DMS 273 (cell line): Measurements from ENCODE around the gene FCGR3B.
"Not testable (repeated sequence)": the region's sequence is repeated elsewhere in the genome, so short reads cannot be mapped to it uniquely, and the experiment has no call there.

Experiments used
- DNase-seq: peaks from one replicate; lab custom pipeline; 2025; ENCODE audit not compliant: unreplicated experiment; lab: John Stamatoyannopoulos, UW

The FCGR3B gene

GRCh38 chr1:161639203-161639602 lies 8.2 kb upstream of the FCGR3B start:
- not testable (repeated sequence) for DNase-seq

- DNase-seq, result not testable (repeated sequence)
These were observed 7.4 kb upstream of the FCGR3B start for GRCh38 chr1:161638251-161638993.

- DNase-seq, result not testable (repeated sequence)
These were observed 6.0 kb upstream of the FCGR3B start for GRCh38 chr1:161636976-161637375.

GRCh38 chr1:161636189-161636782 lies 5.3 kb upstream of the FCGR3B start:
- not testable (repeated sequence) for DNase-seq

GRCh38 chr1:161634993-161635392 lies 4.0 kb upstream of the FCGR3B start:
- DNase-seq, result not testable (repeated sequence)

- DNase-seq, result not testable (repeated sequence)
These were observed 741 bp downstream of the FCGR3B start for GRCh38 chr1:161630128-161630742.

GRCh38 chr1:161626445-161627146 lies 4.4 kb downstream of the FCGR3B start:
- not testable (repeated sequence) for DNase-seq

- DNase-seq, result not testable (repeated sequence)
These were observed 6.4 kb downstream of the FCGR3B start for GRCh38 chr1:161624605-161625004.

- not testable (repeated sequence) for DNase-seq
These were observed 7.5 kb downstream of the FCGR3B start for GRCh38 chr1:161623401-161624051.

- DNase-seq, result peak; percentile 8
These were observed 8.9 kb downstream of the FCGR3B start for GRCh38 chr1:161622054-161622453.

GRCh38 chr1:161621181-161622000 lies 9.6 kb downstream of the FCGR3B start:
- DNase-seq, result peak; percentile 94

GRCh38 chr1:161620399-161620798 lies 10.6 kb downstream of the FCGR3B start:
- not testable (repeated sequence) for DNase-seq

- DNase-seq, result not testable (repeated sequence)
These were observed 12.5 kb downstream of the FCGR3B start for GRCh38 chr1:161618517-161618916.

GRCh38 chr1:161616417-161616816 lies 14.6 kb downstream of the FCGR3B start:
- not testable (repeated sequence) for DNase-seq

GRCh38 chr1:161613142-161613514 lies 17.8 kb downstream of the FCGR3B start:
- peak; percentile 20 for DNase-seq

GRCh38 chr1:161612322-161613141 lies 18.4 kb downstream of the FCGR3B start:
- peak; percentile 100 for DNase-seq

- DNase-seq, result peak; percentile 87
These were observed 19.1 kb downstream of the FCGR3B start for GRCh38 chr1:161611866-161612321.

- not testable (repeated sequence) for DNase-seq
These were observed 20.8 kb downstream of the FCGR3B start for GRCh38 chr1:161610198-161610597.
